Astrocyte of the spinal cord (primary cell): ENCODE data around the gene RTL10.

Source experiments
- DNase-seq: peaks from one replicate; pipeline ENCODE4 v3.0.0; 2011; ENCODE audit warnings: low read depth, low spot score
- H3K4me3 ChIP-seq: 2 replicates; pipeline ENCODE4 v1.5.1; 2011; ENCODE audit warnings: low read depth, mild to moderate bottlenecking, low read length, moderate library complexity
- CTCF ChIP-seq: IDR thresholded peaks from 2 replicates; pipeline ENCODE4 v1.5.1; 2012; ENCODE audit warnings: low read depth, mild to moderate bottlenecking, low read length, inconsistent platforms
- in situ Hi-C: cut with HindIII; loops from 2 replicates; pipeline ENCODE4 v1.10.0; 2017; ENCODE audit warnings: low sequenced_read_pairs

Gene RTL10

GRCh38 chr22:19893363-19893762, 38.7 kb upstream of the RTL10 start:
- in situ Hi-C loops = no loop called here
- no peak overlapping the region for H3K4me3 ChIP-seq
- no peak for TF ChIP-seq CTCF
- no peak for DNase-seq

- no peak for TF ChIP-seq CTCF
- no peak overlapping the region for H3K4me3 ChIP-seq
- in situ Hi-C loops = no loop called here
- no peak for DNase-seq
Measured at GRCh38 chr22:19892925-19893324, 38.3 kb upstream of the RTL10 start.

- peak; percentile 46 for DNase-seq
- no peak for TF ChIP-seq CTCF
- in situ Hi-C loops = no loop called here
- H3K4me3 ChIP-seq = no peak overlapping the region
Measured at GRCh38 chr22:19892257-19892879, 37.7 kb upstream of the RTL10 start.

GRCh38 chr22:19891317-19892256, 36.9 kb upstream of the RTL10 start:
- in situ Hi-C loops = no loop called here
- no peak overlapping the region for H3K4me3 ChIP-seq
- TF ChIP-seq CTCF = no peak
- DNase-seq = peak; percentile 84

- DNase-seq = no peak
- in situ Hi-C loops = no loop called here
- no peak overlapping the region for H3K4me3 ChIP-seq
- no peak for TF ChIP-seq CTCF
Measured at GRCh38 chr22:19890502-19891316, 36.0 kb upstream of the RTL10 start.

- TF ChIP-seq CTCF = no peak
- no peak for DNase-seq
- no peak overlapping the region for H3K4me3 ChIP-seq
- in situ Hi-C loops = no loop called here
Measured at GRCh38 chr22:19889951-19890350, 35.3 kb upstream of the RTL10 start.
